GM19351 (cell line): Measurements from ENCODE around the gene CCDC174.

Experiments used
- ATAC-seq: cut with Tn5 transposase; IDR thresholded peaks from one replicate; pipeline ENCODE4 v1.9.1; 2021; ENCODE audit warnings: mild to moderate bottlenecking, moderate library complexity; ENCODE audit not compliant: unreplicated experiment

CCDC174 gene

GRCh38 chr3:14698601-14699244 is 47.2 kb downstream of the CCDC174 start:
- no peak for ATAC-seq

- no peak for ATAC-seq
Measured at GRCh38 chr3:14699643-14700042, 48.1 kb downstream of the CCDC174 start.

- ATAC-seq: no peak
Measured at GRCh38 chr3:14700891-14701290, 49.3 kb downstream of the CCDC174 start.

- no peak for ATAC-seq
Measured at GRCh38 chr3:14701676-14702075, 50.1 kb downstream of the CCDC174 start.

- no peak for ATAC-seq
Measured at GRCh38 chr3:14703128-14703750, 51.7 kb downstream of the CCDC174 start.

GRCh38 chr3:14703791-14704190 is 52.2 kb downstream of the CCDC174 start:
- no peak for ATAC-seq

- no peak for ATAC-seq
Measured at GRCh38 chr3:14706096-14706495, 54.5 kb downstream of the CCDC174 start.

GRCh38 chr3:14716591-14716990 is 65.0 kb downstream of the CCDC174 start:
- no peak for ATAC-seq

GRCh38 chr3:14717307-14717706 is 65.7 kb downstream of the CCDC174 start:
- no peak for ATAC-seq

GRCh38 chr3:14718539-14718938 is 67.0 kb downstream of the CCDC174 start:
- ATAC-seq: peak; percentile 65

- peak; percentile 40 for ATAC-seq
Measured at GRCh38 chr3:14719006-14719405, 67.4 kb downstream of the CCDC174 start.

- no peak for ATAC-seq
Measured at GRCh38 chr3:14721126-14721864, 69.7 kb downstream of the CCDC174 start.
